GM21576 (cell line): ENCODE results near the gene FBXL7.

Experiments used
- ATAC-seq: cut with Tn5 transposase; IDR thresholded peaks from one replicate; pipeline ENCODE4 v1.9.1; 2021; ENCODE audit warnings: mild to moderate bottlenecking, moderate library complexity; ENCODE audit not compliant: unreplicated experiment

The FBXL7 gene

GRCh38 chr5:15575666-15576065 lies 75.7 kb downstream of the FBXL7 start:
- ATAC-seq = no peak

GRCh38 chr5:15577132-15577531 lies 77.2 kb downstream of the FBXL7 start:
- no peak for ATAC-seq

- no peak for ATAC-seq
These were observed 77.9 kb downstream of the FBXL7 start for GRCh38 chr5:15577831-15578230.

- ATAC-seq = no peak
These were observed 79.4 kb downstream of the FBXL7 start for GRCh38 chr5:15579193-15579990.

GRCh38 chr5:15584528-15584927 lies 84.5 kb downstream of the FBXL7 start:
- no peak for ATAC-seq

- ATAC-seq = no peak
These were observed 85.1 kb downstream of the FBXL7 start for GRCh38 chr5:15585128-15585527.

- ATAC-seq = no peak
These were observed 86.0 kb downstream of the FBXL7 start for GRCh38 chr5:15585841-15586591.

- ATAC-seq = no peak
These were observed 87.9 kb downstream of the FBXL7 start for GRCh38 chr5:15587916-15588315.

GRCh38 chr5:15592728-15593127 lies 92.7 kb downstream of the FBXL7 start:
- no peak for ATAC-seq

GRCh38 chr5:15594977-15595568 lies 95.1 kb downstream of the FBXL7 start:
- no peak for ATAC-seq

GRCh38 chr5:15595929-15596328 lies 95.9 kb downstream of the FBXL7 start:
- no peak for ATAC-seq

GRCh38 chr5:15596936-15597335 lies 97.0 kb downstream of the FBXL7 start:
- ATAC-seq = no peak

GRCh38 chr5:15597804-15598203 lies 97.8 kb downstream of the FBXL7 start:
- ATAC-seq = no peak

- no peak for ATAC-seq
These were observed 98.4 kb downstream of the FBXL7 start for GRCh38 chr5:15598294-15598902.

GRCh38 chr5:15600035-15600434 lies 100.1 kb downstream of the FBXL7 start:
- ATAC-seq = no peak

GRCh38 chr5:15601274-15601673 lies 101.3 kb downstream of the FBXL7 start:
- ATAC-seq = no peak

- no peak for ATAC-seq
These were observed 101.9 kb downstream of the FBXL7 start for GRCh38 chr5:15601853-15602252.

- ATAC-seq = no peak
These were observed 105.0 kb downstream of the FBXL7 start for GRCh38 chr5:15604986-15605385.

- ATAC-seq = no peak
These were observed 106.2 kb downstream of the FBXL7 start for GRCh38 chr5:15606197-15606596.

- no peak for ATAC-seq
These were observed 107.1 kb downstream of the FBXL7 start for GRCh38 chr5:15607076-15607475.

- no peak for ATAC-seq
These were observed 109.2 kb downstream of the FBXL7 start for GRCh38 chr5:15609076-15609725.
